Measurements from ENCODE around the gene PTPRD.

DNA sequence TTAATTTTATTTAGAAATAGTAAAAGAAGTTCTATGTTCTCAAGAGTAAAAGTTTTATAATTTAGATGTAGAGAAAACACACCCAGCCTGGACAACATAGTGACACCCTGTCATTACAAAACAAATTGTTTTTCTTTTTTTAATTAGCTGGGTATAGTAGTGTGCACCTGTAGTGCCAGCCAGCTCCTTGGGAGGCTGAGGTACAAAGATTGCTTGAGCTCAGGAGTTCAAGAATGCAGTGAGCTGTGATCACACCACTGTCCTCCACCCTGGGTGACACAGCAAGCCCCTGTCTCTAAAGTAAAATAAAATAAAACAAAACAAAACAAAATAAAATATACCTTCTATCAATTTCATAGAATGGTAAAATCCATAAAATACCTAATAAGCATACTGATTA is 1795.5 kb downstream of the PTPRD start:
- no peak for TF ChIP-seq EZH2 (IDR thresholded peaks at IDR 0.05; ENCODE audit: borderline replicate concordance, low read depth, low read length, poor library complexity, severe bottlenecking)
- TF ChIP-seq, protein P1, sequence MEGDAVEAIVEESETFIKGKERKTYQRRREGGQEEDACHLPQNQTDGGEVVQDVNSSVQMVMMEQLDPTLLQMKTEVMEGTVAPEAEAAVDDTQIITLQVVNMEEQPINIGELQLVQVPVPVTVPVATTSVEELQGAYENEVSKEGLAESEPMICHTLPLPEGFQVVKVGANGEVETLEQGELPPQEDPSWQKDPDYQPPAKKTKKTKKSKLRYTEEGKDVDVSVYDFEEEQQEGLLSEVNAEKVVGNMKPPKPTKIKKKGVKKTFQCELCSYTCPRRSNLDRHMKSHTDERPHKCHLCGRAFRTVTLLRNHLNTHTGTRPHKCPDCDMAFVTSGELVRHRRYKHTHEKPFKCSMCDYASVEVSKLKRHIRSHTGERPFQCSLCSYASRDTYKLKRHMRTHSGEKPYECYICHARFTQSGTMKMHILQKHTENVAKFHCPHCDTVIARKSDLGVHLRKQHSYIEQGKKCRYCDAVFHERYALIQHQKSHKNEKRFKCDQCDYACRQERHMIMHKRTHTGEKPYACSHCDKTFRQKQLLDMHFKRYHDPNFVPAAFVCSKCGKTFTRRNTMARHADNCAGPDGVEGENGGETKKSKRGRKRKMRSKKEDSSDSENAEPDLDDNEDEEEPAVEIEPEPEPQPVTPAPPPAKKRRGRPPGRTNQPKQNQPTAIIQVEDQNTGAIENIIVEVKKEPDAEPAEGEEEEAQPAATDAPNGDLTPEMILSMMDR (conservative IDR thresholded peaks at IDR 0.05; ENCODE audit: low read depth, low read length) = no peak
